CD8-positive, alpha-beta memory T cell (primary cell): Measurements from ENCODE around the gene IFI44. TPM values are rescaled to one million over a fixed set of nuclear protein-coding genes. Genes with fewer than 3 reads are reported as not detected.
A peak's percentile ranks its signal among the peaks of the same experiment; 100 is the strongest.

Experiments
- CTCF ChIA-PET: fragments of 350-600 bp; sonication (Branson Sonifier 250); formaldehyde crosslinking; loops from one replicate; lab custom pipeline; 2021; ENCODE audit warnings: antibody characterized with exemption; lab: Charles Lee
- POLR2A ChIA-PET: fragments of 350-600 bp; sonication (Branson Sonifier 250); formaldehyde crosslinking; loops from one replicate; lab custom pipeline; 2021; ENCODE audit warnings: antibody characterized with exemption; lab: Charles Lee
- DNase-seq, 5 donors: peaks; one replicate each; pipeline versions ENCODE4 v3.0.0 to v3.0.0-alpha.2; 2020 to 2022; ENCODE audit warnings: mixed read lengths in 1 of 5
- H3K27ac ChIP-seq: one replicate; pipeline ENCODE4 v1.7.0; 2013; ENCODE audit warnings: low read depth, mild to moderate bottlenecking, low read length, moderate library complexity
- H3K27me3 ChIP-seq: 2 replicates; pipeline ENCODE4 v1.7.0; 2013; ENCODE audit warnings: low read length, mild to moderate bottlenecking; ENCODE audit not compliant: insufficient read depth, poor library complexity, severe bottlenecking
- H3K36me3 ChIP-seq: 2 replicates; pipeline ENCODE4 v1.7.0; 2013; ENCODE audit warnings: mild to moderate bottlenecking, low read length, moderate library complexity; ENCODE audit not compliant: insufficient read depth
- H3K4me1 ChIP-seq: 2 replicates; pipeline ENCODE4 v1.7.0; 2013; ENCODE audit warnings: mild to moderate bottlenecking, low read length, moderate library complexity; ENCODE audit not compliant: insufficient read depth
- H3K4me3 ChIP-seq: 2 replicates; pipeline ENCODE4 v1.7.0; 2013; ENCODE audit warnings: mild to moderate bottlenecking, low read length
- H3K9me3 ChIP-seq: 2 replicates; pipeline ENCODE4 v1.7.0; 2013; ENCODE audit warnings: mild to moderate bottlenecking, low read length
- H3K27ac Mint-ChIP-seq, 8 donors: one replicate each; pipeline ENCODE4 v1.8.0; 2020 to 2021; ENCODE audit warnings: mixed read lengths in 8 of 8, mild to moderate bottlenecking in 6 of 8, inconsistent platforms in 3 of 8, moderate library complexity in 3 of 8
- H3K27me3 Mint-ChIP-seq, 2 donors: one replicate each; pipeline ENCODE4 v1.8.0; 2020 to 2021; ENCODE audit warnings: mixed read lengths in 2 of 2, mild to moderate bottlenecking in 1 of 2, moderate library complexity in 1 of 2
- H3K36me3 Mint-ChIP-seq, 3 donors: one replicate each; pipeline ENCODE4 v1.8.0; 2020 to 2021; ENCODE audit warnings: mixed read lengths in 3 of 3, inconsistent platforms in 1 of 3, mild to moderate bottlenecking in 1 of 3
- H3K4me1 Mint-ChIP-seq, 3 donors: one replicate each; pipeline ENCODE4 v1.8.0; 2020 to 2021; ENCODE audit warnings: mixed read lengths in 3 of 3, inconsistent platforms in 1 of 3, mild to moderate bottlenecking in 1 of 3
- H3K4me3 Mint-ChIP-seq, 7 donors: one replicate each; pipeline ENCODE4 v1.8.0; 2020 to 2021; ENCODE audit warnings: mixed read lengths in 7 of 7, mild to moderate bottlenecking in 6 of 7, moderate library complexity in 4 of 7, inconsistent platforms in 2 of 7
- H3K9me3 Mint-ChIP-seq, 5 donors: one replicate each; pipeline ENCODE4 v1.8.0; 2020 to 2022; ENCODE audit warnings: mixed read lengths in 5 of 5, mild to moderate bottlenecking in 3 of 5, moderate library complexity in 2 of 5, inconsistent platforms in 1 of 5
- polyA plus RNA-seq: library from polyadenylated mRNA; unstranded; fragments of 300-500 nt; fragmentation: Illumina TruSeq; gene quantifications from one replicate; pipeline ENCODE4 v1.2.3, GENCODE V29; 2021
- total RNA-seq, 2 experiments: library from RNA; stranded (reverse); gene quantifications; one replicate each; pipeline ENCODE4 v1.2.3, GENCODE V29; 2021

The IFI44 gene
- total and polyA plus RNA-seq, 3 experiments from 2014 or later = 6.6 to 29.8 (median 7.6) TPM

GRCh38 chr1:78651241-78651640, 1.6 kb downstream of the IFI44 start:
- Histone ChIP-seq H3K27me3 (no peaks in the 10 kb centered on the region), H3K36me3 (peaks cover 5% of the 10 kb centered on the region), H3K4me1 (peaks cover 28% of the 10 kb centered on the region), H3K4me3 (peak overlapping the region; percentile 58), H3K27ac (no peak overlapping the region), H3K9me3 (no peaks in the 10 kb centered on the region)
- H3K4me3 Mint-ChIP-seq = peak overlapping the region; percentile 88 to 95 (median 90)
- peaks cover 0 to 2% of the 10 kb centered on the region in 2 donors for H3K27me3 Mint-ChIP-seq
- ChIA-PET CTCF (interaction anchor here (1.2 to 1.9 kb wide), 2 partner anchors 21 to 34 kb away, joined by 3 to 4 read pairs; no protein-coding TSS in a partner anchor), POLR2A (interaction anchor here (1.2 kb wide), 1 partner anchor 30 kb away, joined by 3 read pairs; no protein-coding TSS in a partner anchor)
- H3K9me3 Mint-ChIP-seq = peaks cover 0 to 6% (median 4%) of the 10 kb centered on the region in 5 donors
- peaks cover 0 to 30% (median 3%) of the 10 kb centered on the region in 3 donors for H3K36me3 Mint-ChIP-seq
- peaks cover 52 to 66% (median 63%) of the 10 kb centered on the region in 3 donors for H3K4me1 Mint-ChIP-seq
- H3K27ac Mint-ChIP-seq = peak overlapping the region; percentile 64 to 98 (median 91)
- DNase-seq = peak in 2 of 5 donors; percentile 34 to 47

DNA sequence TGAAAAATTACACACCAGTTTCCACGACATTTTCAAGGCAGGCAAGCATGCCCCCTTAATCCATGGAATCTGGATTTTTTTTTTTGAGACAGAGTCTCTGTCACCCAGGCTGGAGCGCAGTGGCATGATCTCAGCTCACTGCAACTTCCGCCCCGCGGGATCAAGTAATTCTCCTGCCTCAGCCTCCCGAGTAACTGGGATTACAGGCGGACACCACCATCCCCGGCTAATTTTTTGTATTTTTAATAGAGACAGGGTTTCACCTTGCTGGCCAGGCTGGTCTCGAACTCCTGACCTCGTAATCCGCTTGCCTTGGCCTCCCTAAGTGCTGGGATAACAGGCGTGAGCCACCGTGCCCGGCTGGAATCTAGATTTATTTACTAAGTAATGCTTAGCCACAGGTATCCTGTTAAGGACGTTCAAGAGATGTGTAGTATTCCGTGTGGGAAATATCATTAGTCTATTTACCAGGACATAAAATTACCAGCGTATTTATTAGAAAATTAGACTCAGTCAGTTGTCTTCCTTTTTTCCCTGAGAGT, 2.5 kb downstream of the IFI44 start:
- H3K4me1 ChIP-seq = peaks cover 25% of the 10 kb centered on the region
- H3K9me3 ChIP-seq = no peaks in the 10 kb centered on the region
- Mint-ChIP-seq H3K36me3 (peaks cover 0 to 31% (median 3%) of the 10 kb centered on the region in 3 donors), H3K4me3 (peak overlapping the region; percentile 88 to 95 (median 90)), H3K27me3 (peaks cover 0 to 2% of the 10 kb centered on the region in 2 donors), H3K27ac (peak overlapping the region; percentile 4 to 96 (median 84)), H3K9me3 (peaks cover 0 to 6% (median 4%) of the 10 kb centered on the region in 5 donors), H3K4me1 (peaks cover 44 to 58% (median 56%) of the 10 kb centered on the region in 3 donors)
- CTCF ChIA-PET = interaction anchor here (1.9 kb wide), 1 partner anchor 35 kb away, joined by 4 read pairs; no protein-coding TSS in a partner anchor
- no peak for DNase-seq
- POLR2A ChIA-PET = no interaction called here
- peaks cover 6% of the 10 kb centered on the region for H3K36me3 ChIP-seq
- peak overlapping the region; percentile 58 for H3K4me3 ChIP-seq
- H3K27me3 ChIP-seq = no peaks in the 10 kb centered on the region
- no peak overlapping the region for H3K27ac ChIP-seq

DNA sequence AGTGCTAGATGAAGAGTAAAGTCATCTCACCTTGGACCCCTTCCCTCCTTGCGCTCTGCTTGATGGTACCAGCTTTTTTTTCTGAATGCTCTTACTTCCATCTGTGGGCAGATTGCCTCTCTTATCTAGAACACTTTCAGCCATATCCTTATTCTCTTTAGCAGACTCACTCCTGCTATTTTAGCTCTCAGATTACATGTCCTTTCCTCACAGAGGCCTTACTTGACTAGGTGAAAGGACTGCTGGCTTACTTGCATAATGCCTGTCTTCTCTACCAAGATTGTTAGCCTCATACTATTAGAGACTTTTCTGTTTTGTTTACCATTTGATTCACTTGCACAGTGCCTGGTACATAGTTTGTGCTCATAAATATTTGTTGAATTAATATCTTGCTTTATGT, 9.3 kb downstream of the IFI44 start:
- no peak overlapping the region for H3K4me3 ChIP-seq
- Mint-ChIP-seq H3K4me1 (peaks cover 6 to 20% (median 14%) of the 10 kb centered on the region in 3 donors), H3K27ac (peak overlapping the region in 6 of 8 donors; percentile 10 to 80 (median 39)), H3K27me3 (no peaks in the 10 kb centered on the region), H3K36me3 (peaks cover 7 to 76% (median 28%) of the 10 kb centered on the region in 3 donors), H3K9me3 (no peaks in the 10 kb centered on the region), H3K4me3 (no peak overlapping the region)
- H3K36me3 ChIP-seq = peaks cover 32% of the 10 kb centered on the region
- H3K4me1 ChIP-seq = no peaks in the 10 kb centered on the region
- H3K9me3 ChIP-seq = no peaks in the 10 kb centered on the region
- CTCF ChIA-PET = no interaction called here
- POLR2A ChIA-PET = no interaction called here
- DNase-seq = no peak
- H3K27ac ChIP-seq = no peak overlapping the region
- no peaks in the 10 kb centered on the region for H3K27me3 ChIP-seq

GRCh38 chr1:78663923-78664322, 14.3 kb downstream of the IFI44 start:
- CTCF ChIA-PET = no interaction called here
- Histone ChIP-seq H3K36me3 (peaks cover 23% of the 10 kb centered on the region), H3K27ac (no peak overlapping the region), H3K9me3 (no peaks in the 10 kb centered on the region), H3K4me1 (no peaks in the 10 kb centered on the region), H3K4me3 (no peak overlapping the region), H3K27me3 (no peaks in the 10 kb centered on the region)
- H3K27ac Mint-ChIP-seq = peak overlapping the region in 5 of 8 donors; percentile 28 to 82 (median 52)
- peaks cover 3 to 47% (median 23%) of the 10 kb centered on the region in 3 donors for H3K36me3 Mint-ChIP-seq
- POLR2A ChIA-PET = no interaction called here
- no peak for DNase-seq
- no peak overlapping the region for H3K4me3 Mint-ChIP-seq
- no peaks in the 10 kb centered on the region for H3K9me3 Mint-ChIP-seq
- peaks cover 0 to 8% (median 5%) of the 10 kb centered on the region in 3 donors for H3K4me1 Mint-ChIP-seq
- no peaks in the 10 kb centered on the region for H3K27me3 Mint-ChIP-seq

DNA sequence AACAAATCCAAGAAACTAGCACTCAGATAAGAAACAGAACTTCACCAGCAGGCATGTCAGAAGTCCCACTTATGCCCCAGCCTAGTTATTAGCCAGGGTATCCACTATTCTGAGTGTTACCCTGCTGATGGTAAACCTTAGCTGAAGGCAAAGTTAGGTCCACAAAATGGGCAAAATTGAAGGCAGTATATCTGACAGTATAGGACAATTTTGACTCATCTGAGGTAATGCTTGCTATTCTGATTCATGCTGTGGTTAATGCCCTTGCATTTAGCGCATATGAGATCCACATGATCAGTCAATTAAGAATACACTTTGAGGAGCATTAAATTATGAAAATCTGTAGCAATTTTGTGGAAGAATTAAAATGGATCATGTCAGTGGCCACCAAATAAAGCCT, 15.1 kb downstream of the IFI44 start:
- Histone ChIP-seq H3K27ac (no peak overlapping the region), H3K9me3 (no peaks in the 10 kb centered on the region), H3K4me1 (no peaks in the 10 kb centered on the region), H3K27me3 (no peaks in the 10 kb centered on the region), H3K36me3 (peaks cover 16% of the 10 kb centered on the region), H3K4me3 (no peak overlapping the region)
- no peak overlapping the region for H3K27ac Mint-ChIP-seq
- no peak for DNase-seq
- ChIA-PET POLR2A (no interaction called here), CTCF (interaction anchor here (1.0 to 1.7 kb wide), 2 partner anchors 19 to 47 kb away, joined by 3 to 6 read pairs; no protein-coding TSS in a partner anchor)
- H3K36me3 Mint-ChIP-seq = peaks cover 0 to 39% (median 17%) of the 10 kb centered on the region in 3 donors
- no peaks in the 10 kb centered on the region for H3K9me3 Mint-ChIP-seq
- no peak overlapping the region for H3K4me3 Mint-ChIP-seq
- H3K27me3 Mint-ChIP-seq = no peaks in the 10 kb centered on the region
- H3K4me1 Mint-ChIP-seq = peaks cover 0 to 5% (median 4%) of the 10 kb centered on the region in 3 donors

GRCh38 chr1:78665809-78666208, 16.2 kb downstream of the IFI44 start:
- DNase-seq = no peak
- Mint-ChIP-seq H3K4me1 (peaks cover 0 to 5% (median 4%) of the 10 kb centered on the region in 3 donors), H3K4me3 (no peak overlapping the region), H3K27me3 (no peaks in the 10 kb centered on the region), H3K36me3 (peaks cover 0 to 30% (median 11%) of the 10 kb centered on the region in 3 donors), H3K9me3 (no peaks in the 10 kb centered on the region), H3K27ac (peak overlapping the region in 1 of 8 donors; percentile 64)
- H3K4me1 ChIP-seq = no peaks in the 10 kb centered on the region
- H3K4me3 ChIP-seq = no peak overlapping the region
- H3K36me3 ChIP-seq = peaks cover 7% of the 10 kb centered on the region
- H3K27ac ChIP-seq = no peak overlapping the region
- H3K27me3 ChIP-seq = no peaks in the 10 kb centered on the region
- no peaks in the 10 kb centered on the region for H3K9me3 ChIP-seq
- ChIA-PET CTCF (interaction anchor here (1.7 to 2.2 kb wide), 2 partner anchors 10 to 48 kb away, joined by 5 to 6 read pairs; no protein-coding TSS in a partner anchor), POLR2A (no interaction called here)

- Histone ChIP-seq H3K4me1 (no peaks in the 10 kb centered on the region), H3K27ac (no peak overlapping the region), H3K36me3 (peaks cover 6% of the 10 kb centered on the region), H3K27me3 (no peaks in the 10 kb centered on the region), H3K4me3 (no peak overlapping the region), H3K9me3 (no peaks in the 10 kb centered on the region)
- no peak for DNase-seq
- no peaks in the 10 kb centered on the region for H3K9me3 Mint-ChIP-seq
- H3K27ac Mint-ChIP-seq = no peak overlapping the region
- H3K27me3 Mint-ChIP-seq = no peaks in the 10 kb centered on the region
- peaks cover 0 to 12% (median 7%) of the 10 kb centered on the region in 3 donors for H3K36me3 Mint-ChIP-seq
- ChIA-PET CTCF (interaction anchor here (1.4 to 2.2 kb wide), 2 partner anchors 8 to 10 kb away, joined by 4 to 5 read pairs; no protein-coding TSS in a partner anchor), POLR2A (no interaction called here)
- peaks cover 0 to 5% (median 4%) of the 10 kb centered on the region in 3 donors for H3K4me1 Mint-ChIP-seq
- no peak overlapping the region for H3K4me3 Mint-ChIP-seq
Measured at GRCh38 chr1:78667939-78668338, 18.3 kb downstream of the IFI44 start.

DNA sequence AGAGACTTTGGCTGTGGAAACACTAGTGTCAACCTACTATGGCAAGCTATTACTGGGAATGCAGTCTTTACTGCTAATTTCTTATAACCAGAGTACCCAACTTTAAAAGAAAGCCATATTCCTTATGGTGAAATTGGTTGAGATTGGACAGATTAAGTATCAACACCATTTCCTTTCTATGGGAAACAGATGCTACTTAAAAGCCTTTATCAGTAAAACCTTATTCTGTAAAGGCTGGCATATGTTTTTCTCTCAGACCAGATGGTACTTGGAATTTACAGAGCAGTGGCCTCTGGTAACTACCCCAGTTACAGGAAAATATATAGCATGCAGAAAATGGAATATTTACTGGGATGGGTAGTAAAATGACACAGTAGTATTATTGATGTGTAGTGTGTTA, 18.8 kb downstream of the IFI44 start:
- H3K9me3 ChIP-seq = no peaks in the 10 kb centered on the region
- peaks cover 1% of the 10 kb centered on the region for H3K36me3 ChIP-seq
- Mint-ChIP-seq H3K4me1 (peaks cover 0 to 5% (median 1%) of the 10 kb centered on the region in 3 donors), H3K36me3 (peaks cover 0 to 7% (median 3%) of the 10 kb centered on the region in 3 donors), H3K9me3 (no peaks in the 10 kb centered on the region), H3K27me3 (no peaks in the 10 kb centered on the region), H3K27ac (no peak overlapping the region), H3K4me3 (no peak overlapping the region)
- no peak for DNase-seq
- no peak overlapping the region for H3K4me3 ChIP-seq
- no peak overlapping the region for H3K27ac ChIP-seq
- ChIA-PET POLR2A (no interaction called here), CTCF (no interaction called here)
- no peaks in the 10 kb centered on the region for H3K27me3 ChIP-seq
- H3K4me1 ChIP-seq = no peaks in the 10 kb centered on the region
